Effector memory CD8-positive, alpha-beta T cell (primary cell): ENCODE data around the gene CDCA8.
"Not testable (repeated sequence)": the region's sequence is repeated elsewhere in the genome, so short reads cannot be mapped to it uniquely, and the experiment has no call there.

Experiments used
- ATAC-seq: fragments of 150-1000 bp; cut with Tn5 transposase; replicated peaks from 2 replicates; pipeline ENCODE4 v1.10.0; 2021; ENCODE audit warnings: mild to moderate bottlenecking, moderate library complexity
- DNase-seq, 3 experiments: peaks; one replicate each; pipeline ENCODE4 v3.0.0; 2021
- H3K27ac Mint-ChIP-seq, 2 donors: one replicate each; pipeline ENCODE4 v1.8.0; 2022; ENCODE audit warnings: mild to moderate bottlenecking in 2 of 2, mixed read lengths in 2 of 2, moderate library complexity in 2 of 2
- H3K27me3 Mint-ChIP-seq, 2 donors: one replicate each; pipeline ENCODE4 v1.8.0; 2022; ENCODE audit warnings: mixed read lengths in 2 of 2
- H3K36me3 Mint-ChIP-seq: one replicate; pipeline ENCODE4 v1.8.0; 2022; ENCODE audit warnings: mild to moderate bottlenecking, moderate library complexity, mixed read lengths; ENCODE audit not compliant: insufficient read depth
- H3K4me1 Mint-ChIP-seq, 2 donors: one replicate each; pipeline ENCODE4 v1.8.0; 2022; ENCODE audit warnings: low read depth in 2 of 2, mixed read lengths in 2 of 2
- H3K4me3 Mint-ChIP-seq, 2 donors: one replicate each; pipeline ENCODE4 v1.8.0; 2022; ENCODE audit warnings: mild to moderate bottlenecking in 2 of 2, mixed read lengths in 2 of 2, moderate library complexity in 2 of 2
- H3K9me3 Mint-ChIP-seq, 2 donors: one replicate each; pipeline ENCODE4 v1.8.0; 2022; ENCODE audit warnings: mixed read lengths in 2 of 2

The CDCA8 gene

DNA sequence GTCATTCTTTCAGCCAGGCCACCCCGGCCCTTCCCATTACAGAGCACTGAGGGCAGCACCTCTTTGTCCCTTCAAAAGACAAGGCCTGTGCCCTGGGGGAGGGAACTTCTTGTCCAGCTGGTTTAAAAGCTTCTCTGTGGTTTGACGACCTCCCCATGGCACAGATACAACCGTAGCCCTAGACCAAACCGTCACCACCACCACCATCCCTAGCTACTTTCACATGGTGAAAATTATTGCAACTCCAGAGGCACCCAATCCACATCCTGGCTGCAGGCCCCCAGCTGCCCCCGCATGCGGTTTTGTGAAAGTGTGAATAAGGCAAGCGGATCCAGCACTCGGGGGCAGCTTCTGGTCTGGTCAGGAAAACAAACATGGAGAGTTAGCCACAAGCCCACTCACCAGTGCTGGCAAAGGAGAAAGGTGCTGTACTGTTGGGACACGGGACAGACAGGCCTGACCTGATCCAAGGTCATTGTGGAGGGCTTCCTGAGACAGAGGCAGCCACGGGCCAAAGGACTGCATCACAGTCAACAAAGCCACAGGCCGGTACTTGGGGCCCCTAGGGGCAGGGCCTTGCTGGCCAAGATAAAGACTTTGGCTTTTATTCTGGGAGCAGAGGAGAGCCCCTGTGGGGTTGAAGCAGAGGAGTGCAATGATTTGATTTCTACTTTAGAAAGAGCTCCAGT is 31.2 kb downstream of the CDCA8 start:
- ATAC-seq (no peak), DNase-seq (no peak)
- peaks cover 45 to 57% of the 10 kb centered on the region in 2 donors for H3K27me3 Mint-ChIP-seq
- no peak overlapping the region for H3K4me3 Mint-ChIP-seq
- H3K27ac Mint-ChIP-seq, result no peak overlapping the region
- H3K4me1 Mint-ChIP-seq, result no peaks in the 10 kb centered on the region
- no peaks in the 10 kb centered on the region for H3K9me3 Mint-ChIP-seq
- H3K36me3 Mint-ChIP-seq, result no peaks in the 10 kb centered on the region

DNA sequence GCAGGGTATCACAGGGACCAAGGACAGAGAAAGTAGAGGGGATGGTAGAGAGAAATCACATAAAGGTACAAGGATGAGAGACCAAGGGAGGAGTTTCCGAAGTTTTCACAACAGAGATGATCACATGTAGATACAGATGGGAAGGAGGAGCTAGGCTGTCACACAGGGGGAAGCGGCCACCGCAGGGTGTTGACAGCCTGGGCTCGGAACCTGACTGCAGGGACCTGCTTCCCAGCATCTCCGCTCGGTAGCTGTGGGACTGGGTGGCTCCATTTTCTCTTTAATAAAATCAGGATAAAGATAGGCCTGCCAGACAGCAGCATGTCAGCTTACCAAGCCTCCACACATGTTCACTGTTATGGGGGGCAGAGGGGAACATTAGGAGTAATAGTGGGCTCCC is 32.3 kb downstream of the CDCA8 start:
- no peaks in the 10 kb centered on the region for H3K9me3 Mint-ChIP-seq
- no peaks in the 10 kb centered on the region for H3K4me1 Mint-ChIP-seq
- ATAC-seq, result no peak
- peak overlapping the region in 1 of 2 donors; percentile 42 for H3K27ac Mint-ChIP-seq
- peaks cover 41 to 51% of the 10 kb centered on the region in 2 donors for H3K27me3 Mint-ChIP-seq
- no peak overlapping the region for H3K4me3 Mint-ChIP-seq
- no peaks in the 10 kb centered on the region for H3K36me3 Mint-ChIP-seq
- DNase-seq, result no peak

DNA sequence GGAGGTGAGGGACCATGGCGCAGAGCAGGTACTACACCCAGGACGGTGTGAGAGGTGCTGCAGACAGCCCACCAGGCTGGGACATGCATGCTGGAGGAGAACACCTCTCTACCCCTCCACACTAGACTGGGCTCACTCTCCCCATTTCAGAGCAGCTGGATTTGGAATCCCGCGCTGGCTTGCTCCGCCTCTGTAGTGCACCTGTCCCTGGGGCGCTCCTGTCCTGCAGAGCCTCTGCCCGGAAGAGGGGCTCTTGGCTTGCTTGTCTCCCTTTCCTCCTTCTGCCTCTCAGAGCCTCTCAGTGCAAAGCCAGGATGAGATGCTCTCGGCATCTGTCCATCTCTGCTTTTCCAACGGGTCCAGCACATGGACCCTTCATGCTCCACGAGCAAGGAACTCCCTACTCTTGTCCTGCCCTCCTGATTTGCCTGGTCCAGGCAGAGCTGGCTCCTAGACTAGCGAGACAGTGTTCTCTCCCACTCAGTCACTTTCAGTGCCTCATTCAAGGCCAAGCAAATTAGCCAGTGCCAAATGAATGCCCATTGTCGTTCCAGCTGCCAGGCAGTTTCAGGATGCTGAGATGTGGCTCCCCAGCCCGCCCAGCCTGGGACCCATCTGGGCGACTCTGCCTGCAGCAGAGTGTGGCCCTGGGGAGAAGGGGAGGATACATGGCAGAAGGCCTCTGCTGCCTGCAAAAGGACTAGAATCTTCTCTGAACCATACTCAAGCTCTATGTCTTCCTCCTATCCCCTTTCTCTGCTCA is 33.7 kb downstream of the CDCA8 start:
- peaks cover 41 to 50% of the 10 kb centered on the region in 2 donors for H3K27me3 Mint-ChIP-seq
- DNase-seq (no peak), ATAC-seq (no peak)
- H3K4me3 Mint-ChIP-seq, result no peak overlapping the region
- H3K9me3 Mint-ChIP-seq, result no peaks in the 10 kb centered on the region
- no peaks in the 10 kb centered on the region for H3K36me3 Mint-ChIP-seq
- H3K4me1 Mint-ChIP-seq, result no peaks in the 10 kb centered on the region
- no peak overlapping the region for H3K27ac Mint-ChIP-seq

DNA sequence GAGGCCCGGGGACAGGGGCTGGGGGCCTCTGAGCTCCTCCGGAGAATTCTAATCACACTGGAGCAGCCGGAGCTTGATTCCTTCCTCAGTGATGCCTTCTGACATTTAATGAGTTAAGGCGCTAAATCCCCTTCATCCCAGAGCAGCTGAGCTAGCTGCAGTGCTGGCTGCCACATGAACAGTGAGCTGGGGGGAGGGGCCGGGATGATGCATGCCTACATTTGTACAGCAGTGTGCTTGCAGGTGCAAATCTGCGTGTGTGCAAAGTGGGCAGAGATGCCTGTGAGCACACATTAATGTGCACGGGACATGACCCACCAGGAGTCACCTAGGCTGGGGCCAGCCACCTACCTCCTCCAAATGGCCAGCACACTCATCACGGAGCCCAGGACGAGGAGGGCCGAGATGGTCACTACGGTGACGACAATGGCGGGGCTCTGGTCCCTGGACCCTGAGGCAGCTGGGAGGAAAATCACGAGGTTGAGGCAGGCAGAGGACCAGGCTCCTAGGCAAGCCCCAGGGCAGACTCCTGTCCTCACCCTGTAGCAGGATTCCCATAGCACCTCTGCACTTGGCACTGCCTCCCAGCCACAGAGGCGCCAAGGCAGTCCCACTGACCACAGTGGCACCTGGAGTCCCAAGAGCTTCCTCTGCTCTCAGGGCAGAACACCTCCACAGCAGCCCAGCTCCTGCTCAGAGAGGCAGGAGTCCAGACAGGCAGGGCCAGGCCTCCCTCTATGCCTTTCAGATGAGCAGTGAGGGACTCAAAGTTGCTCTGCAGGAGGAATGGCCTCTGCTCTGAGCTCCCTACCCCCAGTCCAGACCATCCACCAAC is 34.7 kb downstream of the CDCA8 start:
- H3K27ac Mint-ChIP-seq, result no peak overlapping the region
- no peak overlapping the region for H3K4me3 Mint-ChIP-seq
- no peaks in the 10 kb centered on the region for H3K4me1 Mint-ChIP-seq
- DNase-seq (no peak), ATAC-seq (no peak)
- H3K9me3 Mint-ChIP-seq, result no peaks in the 10 kb centered on the region
- no peaks in the 10 kb centered on the region for H3K36me3 Mint-ChIP-seq
- H3K27me3 Mint-ChIP-seq, result peaks cover 41 to 59% of the 10 kb centered on the region in 2 donors

DNA sequence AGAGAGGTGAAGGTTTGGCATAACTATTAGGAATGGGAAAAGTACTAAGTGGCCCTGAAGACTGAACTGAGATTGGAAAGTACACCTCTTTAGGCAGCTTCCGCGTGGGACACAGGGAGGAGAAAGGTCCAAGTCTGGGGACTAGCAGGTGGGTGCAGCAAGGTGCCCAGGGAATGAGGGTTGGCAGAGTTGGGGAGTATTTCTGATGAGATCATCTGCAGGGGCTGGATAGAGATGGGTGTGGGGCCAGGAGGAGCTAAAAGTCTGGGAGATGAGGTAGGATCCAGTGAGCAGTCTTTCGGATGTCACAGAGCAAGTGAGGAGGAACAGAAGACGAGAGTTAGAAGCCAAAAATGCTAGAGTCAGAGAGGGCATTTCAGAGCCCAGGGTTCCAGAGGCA is 36.1 kb downstream of the CDCA8 start:
- Mint-ChIP-seq H3K36me3 (no peaks in the 10 kb centered on the region), H3K27ac (no peak overlapping the region), H3K4me3 (no peak overlapping the region), H3K9me3 (no peaks in the 10 kb centered on the region), H3K27me3 (peaks cover 45 to 72% of the 10 kb centered on the region in 2 donors), H3K4me1 (no peaks in the 10 kb centered on the region)
- DNase-seq (no peak), ATAC-seq (no peak)

DNA sequence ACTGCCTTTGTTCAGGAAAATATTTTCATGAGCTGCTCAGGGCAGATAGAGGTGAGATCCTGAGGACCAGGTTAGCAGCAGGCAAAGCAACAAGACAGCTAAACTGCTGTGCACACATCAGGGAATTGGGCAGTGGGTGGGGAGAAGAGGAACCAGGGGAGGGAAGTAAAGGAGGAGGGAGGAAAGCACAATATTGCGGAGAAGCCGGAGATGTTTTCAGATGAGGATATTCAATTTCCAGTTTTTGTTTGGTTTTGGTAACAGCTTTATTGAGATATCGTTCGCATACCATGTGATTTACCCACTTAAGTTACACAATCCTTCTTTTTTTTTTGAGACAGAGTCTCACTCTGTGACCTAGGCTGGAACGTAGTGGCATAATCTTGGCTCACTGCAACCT is 38.1 kb downstream of the CDCA8 start:
- no peak for DNase-seq

DNA sequence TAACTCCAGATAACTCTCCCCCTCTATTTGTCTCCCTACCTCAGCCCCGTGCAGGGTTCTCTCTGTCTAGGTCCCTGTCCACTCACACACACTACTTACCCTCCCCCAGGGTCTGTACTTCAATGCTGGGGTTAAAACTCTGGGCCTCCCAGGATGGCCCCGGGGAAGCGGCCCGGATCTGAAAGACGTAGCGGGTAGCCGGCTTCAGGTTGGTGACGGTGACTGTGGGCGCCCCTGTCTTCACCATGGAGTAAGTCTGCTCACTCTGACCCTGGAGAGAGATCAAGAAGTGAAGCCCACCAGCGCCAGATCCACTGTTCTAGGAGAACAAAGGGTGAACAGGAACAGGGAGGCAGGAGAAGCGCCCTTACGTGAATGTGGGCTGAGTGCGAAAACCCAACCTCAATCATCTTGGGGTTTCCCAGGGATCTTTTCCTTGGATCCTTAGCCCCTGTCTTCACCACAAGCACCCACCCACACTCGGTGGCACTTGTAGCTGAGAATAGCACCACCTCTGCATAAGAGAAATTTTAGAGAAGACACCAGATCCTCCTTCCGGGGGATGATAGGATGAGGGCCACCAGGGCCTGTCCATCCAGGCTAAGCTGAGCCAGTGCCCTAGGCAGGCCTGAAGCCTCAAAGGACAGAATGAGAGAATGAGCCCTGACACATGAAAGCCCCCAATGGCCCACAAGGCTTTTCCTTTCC is 39.1 kb downstream of the CDCA8 start:
- Mint-ChIP-seq H3K4me1 (peaks cover 0 to 2% of the 10 kb centered on the region in 2 donors), H3K36me3 (no peaks in the 10 kb centered on the region), H3K4me3 (no peak overlapping the region), H3K27ac (no peak overlapping the region), H3K27me3 (peaks cover 33 to 70% of the 10 kb centered on the region in 2 donors), H3K9me3 (no peaks in the 10 kb centered on the region)
- ATAC-seq, result no peak
- no peak for DNase-seq

More for the DNA sequence above, 38.1 kb downstream of the CDCA8 start:
- Mint-ChIP-seq H3K27ac (no peak overlapping the region), H3K4me1 (peaks cover 0 to 2% of the 10 kb centered on the region in 2 donors), H3K27me3 (peaks cover 42 to 72% of the 10 kb centered on the region in 2 donors), H3K4me3 (no peak overlapping the region), H3K36me3 (no peaks in the 10 kb centered on the region), H3K9me3 (no peaks in the 10 kb centered on the region)
- ATAC-seq, result no peak

DNA sequence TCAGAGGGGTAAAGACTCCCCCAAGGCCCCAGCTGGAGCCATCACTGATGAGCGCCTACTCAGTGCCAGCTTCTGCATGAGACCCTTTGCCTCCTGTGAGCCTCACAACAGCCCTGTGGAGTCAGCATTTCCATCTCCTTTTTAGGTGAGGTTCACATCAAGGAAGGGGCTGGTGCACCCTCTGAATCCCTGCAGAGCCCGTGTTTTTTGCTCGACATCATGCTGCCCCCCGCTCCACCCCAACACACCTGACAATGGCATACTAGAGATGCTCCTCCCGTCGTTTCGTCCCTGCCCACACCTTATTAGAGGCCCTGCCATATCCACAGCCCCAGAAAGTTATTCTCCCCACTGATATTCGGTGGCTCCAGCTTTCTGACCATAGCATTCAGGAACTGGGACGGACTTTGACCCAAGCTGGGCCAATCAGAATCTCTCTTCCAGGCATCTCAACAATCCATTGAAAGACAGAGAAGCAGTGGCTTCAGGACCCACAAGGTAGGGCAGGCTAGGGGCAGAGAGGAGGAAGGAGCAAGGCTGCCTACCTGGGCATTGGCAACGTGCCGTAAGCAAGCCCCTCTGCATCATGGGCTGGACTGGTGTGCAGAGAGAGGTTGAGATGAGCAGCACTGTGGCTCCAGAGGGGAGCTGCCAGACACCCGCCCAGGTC is 39.9 kb downstream of the CDCA8 start:
- no peaks in the 10 kb centered on the region for H3K9me3 Mint-ChIP-seq
- DNase-seq, result no peak
- H3K27me3 Mint-ChIP-seq, result peaks cover 33 to 75% of the 10 kb centered on the region in 2 donors

DNA sequence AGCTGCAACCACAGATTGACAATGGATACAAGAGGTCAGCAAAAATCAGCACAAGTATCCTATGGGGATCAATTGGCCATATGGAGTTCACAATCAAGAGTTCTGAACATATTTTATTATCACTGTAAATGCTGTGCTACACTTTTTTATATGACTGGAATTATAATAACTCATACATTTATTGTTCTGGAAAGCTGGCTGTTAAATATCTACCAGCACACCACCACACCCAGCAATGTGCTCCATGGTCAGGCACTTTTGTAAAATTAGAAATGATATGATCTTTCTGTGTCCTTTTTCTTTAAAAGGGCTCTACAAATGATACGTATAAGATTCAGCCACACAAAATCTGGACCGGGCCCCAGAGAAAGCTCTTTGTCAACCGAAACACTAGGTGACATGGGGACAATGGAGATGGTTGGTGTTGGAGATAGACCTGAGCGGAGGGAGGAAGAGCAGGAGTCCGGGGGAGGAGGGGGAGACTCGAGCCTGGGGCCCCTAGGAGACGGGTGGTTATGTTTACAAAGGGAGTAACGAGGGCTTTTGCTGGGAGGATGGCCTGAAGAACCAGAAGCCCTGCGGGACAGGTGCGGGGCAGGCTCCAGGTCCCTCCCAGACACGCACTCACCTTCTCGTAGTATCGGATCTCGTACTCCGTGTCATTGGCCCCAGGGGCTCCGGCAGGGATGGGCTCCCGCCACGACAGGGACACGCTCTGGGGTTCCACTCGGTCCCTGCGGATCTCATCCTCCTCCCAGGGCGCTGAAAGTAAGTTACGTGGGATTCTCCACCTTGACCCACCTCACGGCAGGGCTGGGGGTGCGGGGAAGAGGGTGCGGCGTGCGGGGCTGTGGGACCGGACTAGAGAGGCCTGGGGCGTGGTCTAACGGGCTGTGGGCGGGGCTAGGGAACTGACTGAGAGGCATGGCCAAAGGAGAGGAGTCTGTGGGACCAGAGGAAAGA is 42.6 kb downstream of the CDCA8 start:
- no peaks in the 10 kb centered on the region for H3K36me3 Mint-ChIP-seq
- H3K4me3 Mint-ChIP-seq, result no peak overlapping the region
- DNase-seq (no peak), ATAC-seq (no peak)
- peaks cover 18 to 71% of the 10 kb centered on the region in 2 donors for H3K27me3 Mint-ChIP-seq
- H3K27ac Mint-ChIP-seq, result peak overlapping the region in 1 of 2 donors; percentile 41
- peaks cover 0 to 2% of the 10 kb centered on the region in 2 donors for H3K4me1 Mint-ChIP-seq
- no peaks in the 10 kb centered on the region for H3K9me3 Mint-ChIP-seq

More for the DNA sequence above, 39.9 kb downstream of the CDCA8 start:
- ATAC-seq, result no peak
- no peaks in the 10 kb centered on the region for H3K36me3 Mint-ChIP-seq
- no peak overlapping the region for H3K27ac Mint-ChIP-seq
- peaks cover 0 to 2% of the 10 kb centered on the region in 2 donors for H3K4me1 Mint-ChIP-seq
- no peak overlapping the region for H3K4me3 Mint-ChIP-seq

DNA sequence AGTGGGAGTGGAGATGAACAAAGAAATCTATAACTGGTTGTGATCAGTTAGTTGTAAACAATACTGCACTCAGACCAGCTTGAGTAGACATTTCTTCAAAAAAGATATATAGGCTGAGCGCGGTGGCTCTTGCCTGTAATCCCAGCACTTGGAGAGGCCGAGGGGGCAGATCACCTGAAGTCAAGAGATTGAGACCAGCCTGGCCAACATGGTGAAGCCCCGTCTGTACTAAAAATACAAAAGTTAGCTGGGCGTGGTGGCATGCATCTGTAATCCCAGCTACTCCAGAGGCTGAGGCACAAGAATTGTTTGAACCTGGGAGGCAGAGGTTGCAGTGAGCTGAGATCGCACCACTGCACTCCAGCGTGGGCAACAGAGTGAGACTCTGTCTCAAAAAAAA is 45.7 kb downstream of the CDCA8 start:
- not testable (repeated sequence) for H3K4me1 Mint-ChIP-seq, H3K9me3 Mint-ChIP-seq, DNase-seq, H3K4me3 Mint-ChIP-seq, H3K27ac Mint-ChIP-seq, H3K36me3 Mint-ChIP-seq, ATAC-seq
- peaks cover 36 to 74% of the 10 kb centered on the region in 2 donors for H3K27me3 Mint-ChIP-seq

DNA sequence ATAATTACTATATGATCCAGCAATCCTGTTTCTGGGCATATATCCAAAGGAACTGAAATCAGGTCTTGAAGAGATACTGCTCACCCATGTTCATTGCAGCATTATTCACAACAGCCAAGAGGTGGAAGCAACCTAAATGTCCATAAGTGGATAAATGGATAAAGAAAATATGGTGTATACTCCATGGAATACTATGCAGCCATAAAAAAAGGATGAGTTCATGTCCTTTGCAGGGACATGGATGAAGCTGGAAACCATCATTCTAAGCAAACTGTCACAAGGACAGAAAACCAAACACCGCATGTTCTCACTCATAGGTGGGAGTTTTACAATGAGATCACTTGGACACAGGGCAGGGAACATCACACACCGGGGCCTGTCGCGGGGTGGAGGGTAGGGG is 46.3 kb downstream of the CDCA8 start:
- H3K4me1 Mint-ChIP-seq, DNase-seq, H3K36me3 Mint-ChIP-seq, H3K4me3 Mint-ChIP-seq, H3K9me3 Mint-ChIP-seq, H3K27ac Mint-ChIP-seq, ATAC-seq: not testable (repeated sequence)
- H3K27me3 Mint-ChIP-seq, result peaks cover 31 to 67% of the 10 kb centered on the region in 2 donors

DNA sequence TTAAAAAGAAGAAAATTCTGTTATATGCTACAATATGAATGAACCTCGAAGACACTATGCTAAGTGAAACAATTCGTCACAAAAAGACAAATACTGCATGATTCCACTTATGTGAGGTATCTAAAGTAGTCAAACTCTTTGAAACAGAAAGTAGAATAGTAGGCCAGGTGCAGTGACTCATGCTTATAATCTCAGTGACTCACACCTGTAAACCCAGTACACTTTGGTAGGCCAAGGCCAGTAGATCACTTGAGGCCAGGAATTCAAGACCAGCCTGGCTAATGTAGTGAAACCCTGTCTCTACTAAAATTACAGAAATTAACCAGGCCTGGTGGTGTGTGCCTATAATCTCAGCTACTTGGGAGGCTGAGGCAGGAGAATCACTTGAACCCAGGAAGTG is 46.9 kb downstream of the CDCA8 start:
- ATAC-seq, result no peak
- Mint-ChIP-seq H3K4me3 (no peak overlapping the region), H3K27ac (no peak overlapping the region), H3K9me3 (peaks cover 0 to 1% of the 10 kb centered on the region in 2 donors), H3K36me3 (no peaks in the 10 kb centered on the region), H3K4me1 (peaks cover 0 to 2% of the 10 kb centered on the region in 2 donors), H3K27me3 (peaks cover 29 to 67% of the 10 kb centered on the region in 2 donors)
- no peak for DNase-seq
